OCI-LY1 (cell line): ENCODE results near the gene RYR1.

Experiments used
- EZH2 ChIP-seq: fragments of 200-600 bp; sonication (generic), shearing (Covaris generic); IDR thresholded peaks from 2 replicates; pipeline ENCODE4 v1.8.0; 2017; ENCODE audit warnings: borderline replicate concordance, mixed run types, mild to moderate bottlenecking, antibody characterized with exemption, low read length, moderate library complexity, mixed read lengths
- TF ChIP-seq, protein P1 (sequence below): fragments of 200-600 bp; sonication (generic), shearing (Covaris generic); IDR thresholded peaks from 2 replicates; pipeline ENCODE4 v1.5.1; 2017; ENCODE audit warnings: mild to moderate bottlenecking, antibody characterized with exemption, low read length, moderate library complexity, mixed read lengths

GRCh38 chr19:38524369-38524768 is 90.9 kb downstream of the RYR1 start:
- TF ChIP-seq, protein P1, sequence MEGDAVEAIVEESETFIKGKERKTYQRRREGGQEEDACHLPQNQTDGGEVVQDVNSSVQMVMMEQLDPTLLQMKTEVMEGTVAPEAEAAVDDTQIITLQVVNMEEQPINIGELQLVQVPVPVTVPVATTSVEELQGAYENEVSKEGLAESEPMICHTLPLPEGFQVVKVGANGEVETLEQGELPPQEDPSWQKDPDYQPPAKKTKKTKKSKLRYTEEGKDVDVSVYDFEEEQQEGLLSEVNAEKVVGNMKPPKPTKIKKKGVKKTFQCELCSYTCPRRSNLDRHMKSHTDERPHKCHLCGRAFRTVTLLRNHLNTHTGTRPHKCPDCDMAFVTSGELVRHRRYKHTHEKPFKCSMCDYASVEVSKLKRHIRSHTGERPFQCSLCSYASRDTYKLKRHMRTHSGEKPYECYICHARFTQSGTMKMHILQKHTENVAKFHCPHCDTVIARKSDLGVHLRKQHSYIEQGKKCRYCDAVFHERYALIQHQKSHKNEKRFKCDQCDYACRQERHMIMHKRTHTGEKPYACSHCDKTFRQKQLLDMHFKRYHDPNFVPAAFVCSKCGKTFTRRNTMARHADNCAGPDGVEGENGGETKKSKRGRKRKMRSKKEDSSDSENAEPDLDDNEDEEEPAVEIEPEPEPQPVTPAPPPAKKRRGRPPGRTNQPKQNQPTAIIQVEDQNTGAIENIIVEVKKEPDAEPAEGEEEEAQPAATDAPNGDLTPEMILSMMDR: no peak
- no peak for TF ChIP-seq EZH2
